GM12878 (cell line): ENCODE results near the gene HIRIP3. TPM values are rescaled to one million over a fixed set of nuclear protein-coding genes. Genes with fewer than 3 reads are reported as not detected.

Experiments
- ATF7 ChIP-seq: fragments of 450-650 bp; IDR thresholded peaks from 2 replicates; pipeline ENCODE4 v1.6.1; 2016; ENCODE audit warnings: low read depth, mild to moderate bottlenecking
- BCLAF1 ChIP-seq: fragments of 450-650 bp; IDR thresholded peaks from 2 replicates; pipeline ENCODE4 v1.6.1; 2017; ENCODE audit warnings: antibody characterized with exemption, mild to moderate bottlenecking, moderate library complexity
- E2F4 ChIP-seq: IDR thresholded peaks from 2 replicates; pipeline ENCODE4 v1.6.1; 2012; ENCODE audit warnings: low read depth, low read length, improper control_type of control experiment
- ELK1 ChIP-seq: IDR thresholded peaks from 2 replicates; pipeline ENCODE4 v1.6.1; 2012; ENCODE audit warnings: low read depth, low read length, improper control_type of control experiment
- KDM1A ChIP-seq: fragments of 200-600 bp; sonication (generic); IDR thresholded peaks from 2 replicates; pipeline ENCODE4 v1.6.1; 2016; ENCODE audit warnings: borderline replicate concordance
- RCOR1 ChIP-seq: conservative IDR thresholded peaks from 2 replicates; pipeline ENCODE4 v1.6.1; 2012; ENCODE audit warnings: low read depth, low read length, improper control_type of control experiment
- SREBF2 ChIP-seq: IDR thresholded peaks from 2 replicates; pipeline ENCODE4 v1.6.1; 2012; ENCODE audit warnings: mild to moderate bottlenecking, low read length
- TCF7 ChIP-seq: IDR thresholded peaks from 2 replicates; pipeline ENCODE4 v1.6.1; 2014; ENCODE audit warnings: antibody characterized with exemption, borderline replicate concordance
- ZBTB33 ChIP-seq: fragments of 450-650 bp; IDR thresholded peaks from 2 replicates; pipeline ENCODE4 v1.6.1; 2017; ENCODE audit warnings: mild to moderate bottlenecking
- ZBTB40 ChIP-seq: fragments of 450-650 bp; IDR thresholded peaks from 2 replicates; pipeline ENCODE4 v1.6.1; 2016; ENCODE audit warnings: mild to moderate bottlenecking, moderate library complexity, borderline replicate concordance
- polyA plus RNA-seq, 11 experiments: library from polyadenylated mRNA; depleted of rRNA in 4 of 11; unstranded in 6 of 11; stranded (reverse) in 5 of 11; fragments of >200 nt; fragmentation: Nextera tagmentation in 4 of 11; fragmentation: Illumina TruSeq in 1 of 11; extraction: Ambion mirVana in 4 of 11; extraction: Trizol in 1 of 11; gene quantifications; 1 replicate in 1 of 11; 2 replicates in 10 of 11; pipeline versions ENCODE4 v1.2.1 to v1.2.3, GENCODE V29; 2011 to 2016; ENCODE audit warnings: inconsistent platforms in 2 of 11, missing spikeins in 2 of 11, low read depth in 1 of 11
- total RNA-seq, 4 experiments: library from RNA; depleted of rRNA in 3 of 4; stranded (reverse); fragments of >200 nt in 3 of 4; fragmentation: Illumina TruSeq in 1 of 4; extraction: Trizol in 1 of 4; gene quantifications; 2 replicates each; pipeline versions ENCODE4 v1.2.1 to v1.2.3, GENCODE V29; 2013 to 2021

HIRIP3 gene
- total and polyA plus RNA-seq, 10 of the 15 experiments (the other 5 are each of a cell fraction or from before 2014, with no cell fraction given): 4.1 to 43.5 (median 23.9) TPM

- TF ChIP-seq ELK1 (no peak), ATF7 (no peak), ZBTB33 (no peak), SREBF2 (no peak), KDM1A (no peak), RCOR1 (no peak), BCLAF1 (no peak), E2F4 (no peak), ZBTB40 (no peak), TCF7 (no peak)
- TF ChIP-seq, all 136 proteins: peak for 0
Observed at GRCh38 chr16:29963021-29963743, 32.2 kb downstream of the HIRIP3 start (continued).
